ENCODE measurements around the gene C1R. TPM values are rescaled to one million over a fixed set of nuclear protein-coding genes. Genes with fewer than 3 reads are reported as not detected.

C1R gene
- total RNA-seq, 1 donor from 2014 or later, result 2.5 TPM

- TF ChIP-seq CTCF (conservative IDR thresholded peaks at IDR 0.05; ENCODE audit: low read depth, low read length), result no peak
- peak overlapping the region; percentile 64 for H3K4me3 ChIP-seq (ENCODE audit: low read depth, low read length)
- no peak for DNase-seq (ENCODE audit: low read depth)
These were observed 501 bp downstream of the C1R start for GRCh38 chr12:7091660-7092228.

- TF ChIP-seq CTCF (conservative IDR thresholded peaks at IDR 0.05; ENCODE audit: low read depth, low read length), result no peak
- H3K4me3 ChIP-seq (ENCODE audit: low read depth, low read length), result no peak overlapping the region
- no peak for DNase-seq (ENCODE audit: low read depth)
These were observed 1.1 kb downstream of the C1R start for GRCh38 chr12:7091171-7091570.

- H3K4me3 ChIP-seq (ENCODE audit: low read depth, low read length), result no peak overlapping the region
- TF ChIP-seq CTCF (conservative IDR thresholded peaks at IDR 0.05; ENCODE audit: low read depth, low read length), result no peak
- no peak for DNase-seq (ENCODE audit: low read depth)
These were observed 1.8 kb downstream of the C1R start for GRCh38 chr12:7090222-7090998.

GRCh38 chr12:7089196-7089871 is 2.9 kb downstream of the C1R start:
- no peak for TF ChIP-seq CTCF (conservative IDR thresholded peaks at IDR 0.05; ENCODE audit: low read depth, low read length)

GRCh38 chr12:7083125-7083524 is 9.1 kb downstream of the C1R start:
- no peak for DNase-seq (ENCODE audit: low read depth)
- no peak for TF ChIP-seq CTCF (conservative IDR thresholded peaks at IDR 0.05; ENCODE audit: low read depth, low read length)
- H3K4me3 ChIP-seq (ENCODE audit: low read depth, low read length), result no peak overlapping the region

More at GRCh38 chr12:7089196-7089871, 2.9 kb downstream of the C1R start:
- H3K4me3 ChIP-seq (ENCODE audit: low read depth, low read length), result no peak overlapping the region
- no peak for DNase-seq (ENCODE audit: low read depth)

- no peak for DNase-seq (ENCODE audit: low read depth)
- no peak overlapping the region for H3K4me3 ChIP-seq (ENCODE audit: low read depth, low read length)
- no peak for TF ChIP-seq CTCF (conservative IDR thresholded peaks at IDR 0.05; ENCODE audit: low read depth, low read length)
These were observed 11.2 kb downstream of the C1R start for GRCh38 chr12:7081037-7081436.
